ENCODE measurements around the gene MPPED1.

The MPPED1 gene

DNA sequence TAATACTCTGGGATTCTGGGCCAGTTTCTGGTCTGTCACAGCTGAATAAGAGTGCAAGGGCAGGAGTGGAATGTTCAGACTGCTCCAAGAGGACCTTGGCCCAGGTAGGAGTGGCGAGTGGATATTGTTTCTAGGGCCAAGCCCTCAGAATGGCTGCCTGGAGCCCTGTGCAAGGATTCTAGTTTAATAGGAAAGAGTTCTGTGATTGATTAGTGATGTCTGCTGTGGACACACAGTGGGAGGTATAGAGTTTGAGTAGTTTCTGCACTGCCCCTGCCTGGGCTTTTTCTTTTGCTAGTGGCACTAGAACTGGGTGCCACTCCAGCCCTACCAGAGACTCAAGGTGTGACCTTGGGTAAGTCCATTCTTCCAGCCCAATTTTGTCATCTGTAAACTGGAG, 9.7 kb upstream of the MPPED1 start:
- Histone ChIP-seq H3K4me1 (ENCODE audit: control insufficient read depth, insufficient read depth, low read length) (no peaks in the 10 kb centered on the region), H3K9ac (ENCODE audit: low read depth, low read length) (no peak overlapping the region)

DNA sequence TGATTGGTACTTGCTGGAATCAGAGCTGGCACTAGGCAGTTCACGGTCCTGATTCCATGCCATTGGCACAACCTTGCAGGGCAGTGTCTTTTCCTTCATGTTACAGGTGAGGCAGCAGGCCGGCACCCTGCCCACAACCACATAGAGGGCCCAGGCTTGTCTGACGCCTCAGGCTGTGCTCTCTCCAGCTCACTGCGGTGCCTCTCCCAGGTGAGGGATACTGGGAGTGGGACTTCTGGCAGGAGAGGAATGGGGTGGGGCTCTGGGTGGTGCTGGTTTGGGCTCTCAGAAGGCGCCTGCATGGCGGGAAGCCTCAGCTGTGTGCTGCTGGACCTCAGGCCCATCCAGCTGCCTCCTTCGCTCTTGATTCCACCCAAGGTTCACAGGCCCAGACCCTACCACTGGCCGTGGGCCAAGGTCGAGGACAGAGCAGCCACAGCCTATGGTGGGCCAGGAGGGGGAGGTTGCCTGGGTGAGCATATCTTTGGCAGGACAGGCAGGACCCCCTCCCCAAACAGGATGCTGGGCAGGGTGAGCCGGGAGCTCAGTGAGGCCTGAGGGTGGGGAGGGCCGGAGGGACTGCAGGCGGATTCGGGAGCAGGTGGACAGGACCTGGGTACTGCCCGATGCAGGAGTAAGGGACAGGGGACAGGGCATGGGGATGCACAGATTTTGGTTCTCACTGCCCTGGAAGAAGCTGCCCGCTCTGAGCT, 7.0 kb upstream of the MPPED1 start:
- Histone ChIP-seq H3K27me3 (ENCODE audit: control insufficient read depth, insufficient read depth, low read length) (peaks cover 10% of the 10 kb centered on the region), H3K4me3 (ENCODE audit: low read length) (no peak overlapping the region), H3K36me3 (ENCODE audit: insufficient read depth, low read length) (no peaks in the 10 kb centered on the region), H3K4me1 (ENCODE audit: control insufficient read depth, insufficient read depth, low read length) (no peaks in the 10 kb centered on the region), H3K9me3 (replicated peaks; ENCODE audit: low read length) (no peaks in the 10 kb centered on the region), H3K9ac (ENCODE audit: low read depth, low read length) (no peak overlapping the region), H3K4me2 (ENCODE audit: low read length) (no peak overlapping the region)

More for the DNA sequence above, 9.7 kb upstream of the MPPED1 start:
- Histone ChIP-seq H3K36me3 (ENCODE audit: insufficient read depth, low read length) (no peaks in the 10 kb centered on the region), H3K27me3 (ENCODE audit: control insufficient read depth, insufficient read depth, low read length) (no peaks in the 10 kb centered on the region), H3K4me2 (ENCODE audit: low read length) (no peak overlapping the region), H3K9me3 (replicated peaks; ENCODE audit: low read length) (no peaks in the 10 kb centered on the region), H3K4me3 (ENCODE audit: low read length) (no peak overlapping the region)

DNA sequence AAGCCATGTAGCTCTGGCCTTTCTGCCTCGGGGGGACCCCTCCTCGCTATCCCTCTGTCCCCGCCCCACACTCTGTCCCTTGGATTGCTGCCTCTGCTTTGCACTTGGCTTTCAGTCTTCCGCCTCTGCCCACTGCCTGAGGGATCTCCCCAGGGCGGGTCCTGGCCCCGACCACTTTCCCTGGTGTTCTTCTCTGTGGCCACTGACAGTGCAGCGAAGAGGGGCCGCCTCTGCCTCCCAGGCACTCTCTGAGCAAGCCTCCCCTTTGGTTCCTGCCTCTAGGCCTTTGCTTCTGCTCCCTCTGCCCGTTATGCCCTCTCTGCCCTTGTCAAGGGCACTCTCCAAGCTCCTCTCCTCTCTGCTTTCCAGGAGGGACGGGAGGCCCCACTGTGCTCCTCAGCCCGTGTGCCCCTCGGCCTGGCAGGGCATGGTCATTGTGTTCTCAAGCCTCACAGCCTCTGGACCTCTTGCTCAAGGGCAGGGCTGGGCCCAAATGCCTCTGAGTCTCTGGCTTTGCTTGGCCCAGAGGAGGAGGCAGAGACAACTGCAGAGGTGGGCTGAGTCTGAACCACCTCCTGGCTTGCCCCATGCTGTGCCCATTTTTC, 5.5 kb upstream of the MPPED1 start:
- Histone ChIP-seq H3K4me1 (ENCODE audit: control insufficient read depth, insufficient read depth, low read length) (no peaks in the 10 kb centered on the region), H3K27me3 (ENCODE audit: control insufficient read depth, insufficient read depth, low read length) (peaks cover 24% of the 10 kb centered on the region), H3K9me3 (replicated peaks; ENCODE audit: low read length) (no peaks in the 10 kb centered on the region), H3K36me3 (ENCODE audit: insufficient read depth, low read length) (no peaks in the 10 kb centered on the region), H3K4me3 (ENCODE audit: low read length) (no peak overlapping the region), H3K4me2 (ENCODE audit: low read length) (no peak overlapping the region), H3K9ac (ENCODE audit: low read depth, low read length) (no peak overlapping the region)

DNA sequence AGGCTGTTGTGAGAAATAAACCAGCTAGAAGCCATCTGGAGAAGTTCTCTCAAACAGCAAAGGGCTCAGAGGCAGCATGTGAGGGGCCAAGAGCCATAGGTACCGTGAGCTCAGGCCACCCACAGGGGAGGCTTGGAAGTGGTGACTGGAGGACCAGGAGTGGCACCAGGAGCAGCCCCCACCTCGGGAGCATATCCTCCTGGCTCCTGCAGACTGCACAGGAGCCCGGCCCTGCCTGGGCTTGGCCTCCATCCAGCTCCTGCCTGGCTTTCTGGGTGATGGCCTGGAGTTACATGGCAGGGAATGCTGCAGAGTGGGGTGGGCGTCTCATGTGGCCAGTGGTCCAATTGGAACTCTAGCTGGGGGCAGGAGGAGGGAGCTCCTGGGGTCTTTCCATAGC, 4.2 kb upstream of the MPPED1 start:
- no peaks in the 10 kb centered on the region for H3K36me3 ChIP-seq (ENCODE audit: insufficient read depth, low read length)
- peaks cover 28% of the 10 kb centered on the region for H3K27me3 ChIP-seq (ENCODE audit: control insufficient read depth, insufficient read depth, low read length)
- H3K9ac ChIP-seq (ENCODE audit: low read depth, low read length), result no peak overlapping the region
- H3K9me3 ChIP-seq (replicated peaks; ENCODE audit: low read length), result no peaks in the 10 kb centered on the region
- no peaks in the 10 kb centered on the region for H3K4me1 ChIP-seq (ENCODE audit: control insufficient read depth, insufficient read depth, low read length)
- no peak overlapping the region for H3K4me2 ChIP-seq (ENCODE audit: low read length)
- H3K4me3 ChIP-seq (ENCODE audit: low read length), result no peak overlapping the region

DNA sequence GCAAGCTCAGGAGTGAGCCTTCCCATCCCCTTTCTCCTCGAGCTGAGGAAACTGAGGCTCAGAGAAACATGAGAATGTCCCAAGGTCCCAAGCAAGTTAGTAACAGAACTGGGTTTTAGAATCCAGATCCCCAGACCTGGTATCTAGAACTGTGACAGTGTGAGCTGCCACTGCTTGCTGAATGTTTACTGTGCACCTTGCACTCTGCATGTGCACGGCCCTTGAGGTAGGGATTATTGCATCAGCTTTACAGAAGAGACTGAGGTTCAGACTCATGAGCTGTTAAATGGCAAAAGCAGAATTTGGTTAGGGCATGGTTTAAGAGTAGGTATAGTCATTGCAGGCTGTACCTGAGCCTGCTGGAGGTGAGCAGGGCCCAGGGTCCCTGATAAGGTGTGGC, 3.8 kb upstream of the MPPED1 start:
- Histone ChIP-seq H3K4me1 (ENCODE audit: control insufficient read depth, insufficient read depth, low read length) (no peaks in the 10 kb centered on the region), H3K4me2 (ENCODE audit: low read length) (no peak overlapping the region), H3K4me3 (ENCODE audit: low read length) (no peak overlapping the region), H3K9ac (ENCODE audit: low read depth, low read length) (no peak overlapping the region), H3K36me3 (ENCODE audit: insufficient read depth, low read length) (no peaks in the 10 kb centered on the region), H3K9me3 (replicated peaks; ENCODE audit: low read length) (no peaks in the 10 kb centered on the region), H3K27me3 (ENCODE audit: control insufficient read depth, insufficient read depth, low read length) (peaks cover 32% of the 10 kb centered on the region)

DNA sequence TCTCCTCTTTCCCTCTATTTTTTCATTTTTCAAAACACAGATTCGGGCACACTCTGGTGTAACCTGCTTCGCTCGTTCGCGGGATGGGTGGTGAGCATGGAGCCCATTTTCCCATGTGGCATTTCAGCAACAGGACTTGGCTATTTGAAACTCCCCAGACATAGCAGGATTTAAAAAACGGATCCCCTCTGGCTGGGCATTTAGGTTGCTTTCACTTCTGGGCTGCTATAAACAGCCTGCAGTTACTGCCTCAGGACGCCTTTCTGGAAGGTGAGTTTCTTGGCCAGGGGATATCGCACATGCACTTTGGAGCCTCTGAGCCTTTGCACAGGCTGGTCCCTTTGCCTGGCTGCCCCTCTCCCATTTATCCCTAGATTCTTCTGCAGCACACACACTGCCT, 2.8 kb upstream of the MPPED1 start:
- H3K4me3 ChIP-seq (ENCODE audit: low read length), result no peak overlapping the region
- H3K4me2 ChIP-seq (ENCODE audit: low read length), result no peak overlapping the region
- no peaks in the 10 kb centered on the region for H3K9me3 ChIP-seq (replicated peaks; ENCODE audit: low read length)
- H3K4me1 ChIP-seq (ENCODE audit: control insufficient read depth, insufficient read depth, low read length), result no peaks in the 10 kb centered on the region
- peaks cover 43% of the 10 kb centered on the region for H3K27me3 ChIP-seq (ENCODE audit: control insufficient read depth, insufficient read depth, low read length)
- no peak overlapping the region for H3K9ac ChIP-seq (ENCODE audit: low read depth, low read length)
- no peaks in the 10 kb centered on the region for H3K36me3 ChIP-seq (ENCODE audit: insufficient read depth, low read length)

DNA sequence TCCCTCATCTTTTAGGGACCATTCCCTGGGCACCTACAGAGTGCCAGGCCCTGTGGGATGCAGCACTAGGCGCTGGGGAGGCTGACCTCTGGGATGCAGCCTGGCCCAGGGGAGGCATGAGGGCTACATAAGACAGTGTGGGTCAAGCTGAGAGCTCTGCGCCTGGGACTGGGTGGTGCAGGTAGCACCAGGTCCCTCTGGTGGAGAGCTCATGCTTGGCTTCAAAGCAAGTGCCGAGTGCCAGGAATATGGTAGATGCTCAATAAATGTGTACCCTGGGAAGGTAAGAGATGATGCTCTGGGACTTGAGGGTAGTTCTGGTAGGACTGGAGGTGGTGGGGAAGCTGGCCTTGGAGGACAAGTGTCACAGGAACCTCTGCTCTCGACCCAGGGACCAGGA, 2.0 kb upstream of the MPPED1 start:
- Histone ChIP-seq H3K4me3 (ENCODE audit: low read length) (no peak overlapping the region), H3K9me3 (replicated peaks; ENCODE audit: low read length) (no peaks in the 10 kb centered on the region), H3K4me1 (ENCODE audit: control insufficient read depth, insufficient read depth, low read length) (no peaks in the 10 kb centered on the region), H3K36me3 (ENCODE audit: insufficient read depth, low read length) (no peaks in the 10 kb centered on the region), H3K9ac (ENCODE audit: low read depth, low read length) (no peak overlapping the region), H3K4me2 (ENCODE audit: low read length) (no peak overlapping the region), H3K27me3 (ENCODE audit: control insufficient read depth, insufficient read depth, low read length) (peaks cover 50% of the 10 kb centered on the region)

DNA sequence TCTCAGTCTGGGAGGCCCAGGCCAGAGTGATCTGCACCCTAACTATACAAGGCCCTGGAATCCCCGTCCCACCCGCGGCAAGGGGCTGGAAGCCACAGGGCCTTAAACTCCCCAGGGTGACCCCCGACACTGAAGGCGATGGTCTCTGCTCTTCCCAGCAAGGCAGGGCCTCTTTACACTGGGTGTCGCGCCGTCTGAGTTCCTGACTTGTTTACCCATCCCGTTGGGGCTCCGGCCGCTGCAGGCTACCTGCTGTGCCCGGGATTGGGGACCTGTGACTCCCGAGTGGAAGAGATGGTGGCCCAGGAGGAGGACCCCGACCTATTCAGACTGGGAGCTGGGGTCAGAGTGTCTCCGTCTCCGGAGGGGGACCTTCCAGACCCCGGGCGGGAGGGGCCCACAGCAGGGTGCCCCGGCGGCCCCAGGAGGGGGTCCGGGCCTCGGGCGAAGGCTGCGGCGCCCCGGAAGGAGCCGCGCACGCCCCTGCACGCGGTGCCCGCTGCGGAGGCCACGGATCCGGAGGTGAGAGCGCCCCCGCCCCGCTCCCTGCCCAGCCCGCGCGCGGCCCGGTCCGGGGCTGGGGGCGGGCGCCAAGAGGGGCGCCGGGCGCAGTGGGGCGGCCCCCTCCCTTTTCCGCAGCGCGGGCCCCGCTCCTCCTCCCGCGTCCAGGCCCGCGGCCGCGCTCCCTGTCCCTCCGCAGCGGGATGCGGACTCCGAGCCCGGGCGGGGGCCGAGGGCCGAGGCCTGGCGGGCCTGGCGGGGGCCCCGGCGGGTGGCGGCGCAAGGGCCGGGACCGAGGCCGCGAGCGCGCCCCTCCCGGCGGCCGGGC, 560 bp upstream of the MPPED1 start:
- Histone ChIP-seq H3K9me3 (replicated peaks; ENCODE audit: low read length) (no peaks in the 10 kb centered on the region), H3K4me1 (ENCODE audit: control insufficient read depth, insufficient read depth, low read length) (no peaks in the 10 kb centered on the region), H3K9ac (ENCODE audit: low read depth, low read length) (no peak overlapping the region), H3K36me3 (ENCODE audit: insufficient read depth, low read length) (no peaks in the 10 kb centered on the region), H3K27me3 (ENCODE audit: control insufficient read depth, insufficient read depth, low read length) (peaks cover 64% of the 10 kb centered on the region), H3K4me2 (ENCODE audit: low read length) (no peak overlapping the region), H3K4me3 (ENCODE audit: low read length) (no peak overlapping the region)

DNA sequence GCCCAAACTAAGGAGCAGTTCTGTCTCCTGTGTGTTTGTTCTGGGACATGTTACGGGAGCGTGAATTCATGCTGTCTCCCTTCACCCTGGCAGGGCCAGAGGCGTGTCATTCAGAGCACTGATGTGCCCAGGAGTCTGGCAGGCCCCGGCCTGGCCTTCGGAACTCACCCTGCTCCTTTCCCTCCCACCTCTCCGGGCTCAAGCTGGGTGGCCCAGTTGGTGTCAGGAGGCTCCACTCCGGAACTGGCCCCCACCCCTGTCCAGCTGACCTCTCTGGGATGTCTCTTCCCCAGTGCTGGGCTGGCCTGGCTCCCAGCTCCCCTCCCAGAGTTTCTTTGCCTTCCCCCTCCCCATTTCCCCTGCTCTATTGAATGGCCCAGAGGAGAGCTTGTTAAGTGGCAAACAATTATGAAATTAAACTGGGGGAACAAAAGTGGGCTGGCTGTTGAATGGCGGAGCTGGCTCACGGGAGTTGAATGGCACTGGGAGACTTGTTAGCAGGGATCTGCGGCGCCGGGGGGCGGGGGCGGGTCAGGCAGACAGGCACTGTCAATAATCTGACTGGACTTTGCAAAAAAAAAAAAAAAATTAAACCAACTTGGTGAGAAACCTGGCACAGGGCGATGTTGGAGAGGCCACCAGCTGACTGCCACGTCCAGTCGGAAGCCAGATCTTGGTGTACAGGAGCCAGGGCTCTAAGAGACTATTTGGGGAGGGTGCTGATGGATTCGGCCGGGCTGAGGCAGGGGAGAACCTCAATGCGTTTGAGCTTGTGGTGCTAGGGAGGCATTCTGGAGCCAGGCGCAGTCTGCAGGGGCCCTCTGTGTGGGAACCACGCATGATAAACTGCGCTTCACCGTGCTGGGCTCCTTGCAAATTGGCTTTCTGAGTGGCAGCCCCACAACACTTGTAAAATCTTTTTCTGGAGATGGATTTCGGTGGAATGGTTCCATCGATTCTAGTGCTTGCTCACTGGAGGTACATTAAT, 1.3 kb downstream of the MPPED1 start:
- no peak overlapping the region for H3K4me3 ChIP-seq (ENCODE audit: low read length)
- no peaks in the 10 kb centered on the region for H3K9me3 ChIP-seq (replicated peaks; ENCODE audit: low read length)
- H3K9ac ChIP-seq (ENCODE audit: low read depth, low read length), result no peak overlapping the region
- no peak overlapping the region for H3K4me2 ChIP-seq (ENCODE audit: low read length)
- H3K4me1 ChIP-seq (ENCODE audit: control insufficient read depth, insufficient read depth, low read length), result no peaks in the 10 kb centered on the region
- no peaks in the 10 kb centered on the region for H3K36me3 ChIP-seq (ENCODE audit: insufficient read depth, low read length)
- peaks cover 79% of the 10 kb centered on the region for H3K27me3 ChIP-seq (ENCODE audit: control insufficient read depth, insufficient read depth, low read length)

DNA sequence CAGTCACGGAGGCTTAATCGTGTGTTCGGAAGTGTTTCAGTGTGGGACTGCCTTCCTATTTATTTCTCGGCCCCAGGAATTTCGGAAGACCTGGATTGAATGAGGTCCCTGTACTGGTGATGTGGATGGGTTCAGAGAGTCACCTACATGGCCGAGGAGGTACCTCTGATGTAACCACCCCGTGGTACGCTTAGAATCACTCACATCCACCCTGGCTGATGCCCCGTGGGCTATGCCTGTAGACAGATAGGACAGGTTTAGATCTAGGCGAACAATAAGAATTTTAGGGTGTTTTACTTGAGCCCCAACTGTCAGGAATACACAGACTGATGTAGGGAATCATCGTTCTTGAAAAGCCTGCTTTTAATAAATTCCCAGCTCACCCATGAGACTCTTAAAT, 2.0 kb downstream of the MPPED1 start:
- Histone ChIP-seq H3K9me3 (replicated peaks; ENCODE audit: low read length) (no peaks in the 10 kb centered on the region), H3K27me3 (ENCODE audit: control insufficient read depth, insufficient read depth, low read length) (peaks cover 80% of the 10 kb centered on the region), H3K36me3 (ENCODE audit: insufficient read depth, low read length) (no peaks in the 10 kb centered on the region), H3K4me3 (ENCODE audit: low read length) (no peak overlapping the region), H3K4me2 (ENCODE audit: low read length) (no peak overlapping the region), H3K4me1 (ENCODE audit: control insufficient read depth, insufficient read depth, low read length) (no peaks in the 10 kb centered on the region), H3K9ac (ENCODE audit: low read depth, low read length) (no peak overlapping the region)

DNA sequence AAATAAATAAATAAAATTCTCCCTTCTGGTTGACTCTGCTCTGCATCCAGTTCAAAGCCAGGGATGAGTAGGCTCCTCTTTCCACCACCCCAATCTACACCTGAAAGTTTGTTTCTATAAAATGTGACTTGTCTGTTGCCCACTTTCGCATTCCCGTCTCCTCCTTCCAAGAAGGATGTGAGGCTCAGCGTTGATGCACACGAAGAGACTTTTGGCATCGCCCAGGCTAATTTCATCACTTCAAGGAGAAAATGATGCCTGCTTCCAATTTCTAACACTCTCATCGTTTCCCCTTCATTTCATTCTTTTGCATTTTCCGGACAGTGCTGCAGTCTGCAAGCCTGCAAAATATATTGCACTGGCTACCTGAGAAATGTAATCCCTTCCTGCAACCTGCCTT, 3.9 kb downstream of the MPPED1 start:
- H3K27me3 ChIP-seq (ENCODE audit: control insufficient read depth, insufficient read depth, low read length), result peaks cover 63% of the 10 kb centered on the region
- no peaks in the 10 kb centered on the region for H3K36me3 ChIP-seq (ENCODE audit: insufficient read depth, low read length)
- H3K4me2 ChIP-seq (ENCODE audit: low read length), result no peak overlapping the region
- H3K9me3 ChIP-seq (replicated peaks; ENCODE audit: low read length), result no peaks in the 10 kb centered on the region
- H3K4me3 ChIP-seq (ENCODE audit: low read length), result no peak overlapping the region
- no peaks in the 10 kb centered on the region for H3K4me1 ChIP-seq (ENCODE audit: control insufficient read depth, insufficient read depth, low read length)
- no peak overlapping the region for H3K9ac ChIP-seq (ENCODE audit: low read depth, low read length)
